HEK293 (cell line): ENCODE results near the gene TIMM13.

Source experiments
- TCF7L2 ChIP-seq: IDR thresholded peaks from 2 replicates; pipeline ENCODE4 v1.6.1; 2011; ENCODE audit warnings: low read depth, mild to moderate bottlenecking, inconsistent platforms, low read length, moderate library complexity, borderline replicate concordance
- ZFP41 ChIP-seq: fragments of 450-650 bp; formaldehyde crosslinking; IDR thresholded peaks from 2 replicates; pipeline ENCODE4 v1.5.1; 2016; ENCODE audit warnings: missing biosample characterization, missing genetic modification characterization, borderline replicate concordance
- ZNF121 ChIP-seq: fragments of 450-650 bp; formaldehyde crosslinking; IDR thresholded peaks from 2 replicates; pipeline ENCODE4 v1.5.1; 2016; ENCODE audit warnings: missing biosample characterization, missing genetic modification characterization
- ZNF133 ChIP-seq: fragments of 450-650 bp; formaldehyde crosslinking; IDR thresholded peaks from 2 replicates; pipeline ENCODE4 v1.5.1; 2016; ENCODE audit warnings: missing biosample characterization, missing genetic modification characterization
- ZNF174 ChIP-seq: fragments of 450-650 bp; formaldehyde crosslinking; IDR thresholded peaks from 2 replicates; pipeline ENCODE4 v1.5.0; 2017; ENCODE audit warnings: missing biosample characterization, mild to moderate bottlenecking, missing genetic modification characterization
- ZNF184 ChIP-seq: fragments of 450-650 bp; IDR thresholded peaks from 2 replicates; pipeline ENCODE4 v1.5.1; 2018; ENCODE audit warnings: missing biosample characterization, mild to moderate bottlenecking, missing genetic modification characterization
- ZNF24 ChIP-seq: fragments of 450-650 bp; formaldehyde crosslinking; IDR thresholded peaks from 2 replicates; pipeline ENCODE4 v1.5.1; 2016; ENCODE audit warnings: missing biosample characterization, missing genetic modification characterization
- ZNF274 ChIP-seq, 2 experiments: fragments of 200-500 bp in 1 of 2; fragments of 450-650 bp in 1 of 2; sonication (Bioruptor generic) in 1 of 2; formaldehyde crosslinking in 1 of 2; IDR thresholded peaks; 2 replicates each; pipeline versions ENCODE4 v1.5.1 to v1.6.1; 2014 to 2016; ENCODE audit warnings: borderline replicate concordance in 1 of 2, inconsistent platforms in 1 of 2, low read length in 1 of 2, missing biosample characterization in 1 of 2, missing genetic modification characterization in 1 of 2
- ZNF350 ChIP-seq: fragments of 450-650 bp; formaldehyde crosslinking; IDR thresholded peaks from 2 replicates; pipeline ENCODE4 v1.5.0; 2017; ENCODE audit warnings: missing biosample characterization, mild to moderate bottlenecking, missing genetic modification characterization
- ZNF514 ChIP-seq: fragments of 450-650 bp; formaldehyde crosslinking; IDR thresholded peaks from 2 replicates; pipeline ENCODE4 v1.5.1; 2016; ENCODE audit warnings: missing biosample characterization, missing genetic modification characterization
- ZNF660 ChIP-seq: fragments of 450-650 bp; IDR thresholded peaks from 2 replicates; pipeline ENCODE4 v1.5.1; 2018; ENCODE audit warnings: missing biosample characterization, mild to moderate bottlenecking, missing genetic modification characterization
- ZNF776 ChIP-seq: fragments of 450-650 bp; formaldehyde crosslinking; IDR thresholded peaks from 2 replicates; pipeline ENCODE4 v1.5.0; 2017; ENCODE audit warnings: missing biosample characterization, missing genetic modification characterization, borderline replicate concordance
- TF ChIP-seq, protein P1 (sequence below): fragments of 450-650 bp; formaldehyde crosslinking; IDR thresholded peaks from 2 replicates; pipeline ENCODE4 v1.5.1; 2016; ENCODE audit warnings: missing biosample characterization, missing genetic modification characterization
- TF ChIP-seq, protein P2 (sequence below): sonication (generic); formaldehyde crosslinking; IDR thresholded peaks from 2 replicates; pipeline ENCODE4 v1.8.1; 2022; ENCODE audit warnings: mild to moderate bottlenecking, moderate library complexity, missing genetic modification reagents

DNA sequence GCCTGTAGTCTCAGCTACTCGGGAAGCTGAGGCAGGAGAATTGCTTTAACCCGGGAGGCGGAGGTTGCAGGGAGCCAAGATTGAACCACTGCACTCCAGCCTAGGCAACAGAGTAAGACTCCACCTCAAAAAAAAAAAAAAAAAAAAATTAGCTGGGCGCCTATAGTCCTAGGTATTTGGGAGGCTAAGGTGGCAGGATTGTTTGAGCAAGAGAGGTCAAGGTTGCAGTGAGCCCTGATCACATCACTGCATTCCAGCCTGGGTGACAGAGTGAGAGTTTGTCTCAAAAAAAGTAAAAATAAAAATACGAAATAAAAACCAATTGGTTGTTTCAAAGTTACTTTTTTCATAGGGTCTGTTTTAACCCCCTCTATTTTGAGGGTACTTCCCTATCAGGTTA lies 30.7 kb upstream of the TIMM13 start:
- TF ChIP-seq, protein P1, sequence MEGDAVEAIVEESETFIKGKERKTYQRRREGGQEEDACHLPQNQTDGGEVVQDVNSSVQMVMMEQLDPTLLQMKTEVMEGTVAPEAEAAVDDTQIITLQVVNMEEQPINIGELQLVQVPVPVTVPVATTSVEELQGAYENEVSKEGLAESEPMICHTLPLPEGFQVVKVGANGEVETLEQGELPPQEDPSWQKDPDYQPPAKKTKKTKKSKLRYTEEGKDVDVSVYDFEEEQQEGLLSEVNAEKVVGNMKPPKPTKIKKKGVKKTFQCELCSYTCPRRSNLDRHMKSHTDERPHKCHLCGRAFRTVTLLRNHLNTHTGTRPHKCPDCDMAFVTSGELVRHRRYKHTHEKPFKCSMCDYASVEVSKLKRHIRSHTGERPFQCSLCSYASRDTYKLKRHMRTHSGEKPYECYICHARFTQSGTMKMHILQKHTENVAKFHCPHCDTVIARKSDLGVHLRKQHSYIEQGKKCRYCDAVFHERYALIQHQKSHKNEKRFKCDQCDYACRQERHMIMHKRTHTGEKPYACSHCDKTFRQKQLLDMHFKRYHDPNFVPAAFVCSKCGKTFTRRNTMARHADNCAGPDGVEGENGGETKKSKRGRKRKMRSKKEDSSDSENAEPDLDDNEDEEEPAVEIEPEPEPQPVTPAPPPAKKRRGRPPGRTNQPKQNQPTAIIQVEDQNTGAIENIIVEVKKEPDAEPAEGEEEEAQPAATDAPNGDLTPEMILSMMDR, result no peak
- no peak for TF ChIP-seq ZNF350 (tag by site-specific recombination)
- TF ChIP-seq ZNF121, result no peak; the same call in 1 of the 2 replicates
- no peak for TF ChIP-seq ZNF133 (tag by site-specific recombination)
- no peak for TF ChIP-seq ZNF660 (tag by site-specific recombination)
- TF ChIP-seq ZNF24 (tag by site-specific recombination), result no peak
- TF ChIP-seq ZNF776 (tag by site-specific recombination), result no peak
- no peak for TF ChIP-seq ZNF174 (tag by site-specific recombination)
- TF ChIP-seq ZNF184 (tag by site-specific recombination), result no peak
- TF ChIP-seq ZNF274 (IDR thresholded peaks at IDR 0.05; ENCODE audit: low read length), result no peak
- no peak for TF ChIP-seq ZNF274 (tag by site-specific recombination; IDR thresholded peaks at IDR 0.05; ENCODE audit: borderline replicate concordance)
- TF ChIP-seq, protein P2, sequence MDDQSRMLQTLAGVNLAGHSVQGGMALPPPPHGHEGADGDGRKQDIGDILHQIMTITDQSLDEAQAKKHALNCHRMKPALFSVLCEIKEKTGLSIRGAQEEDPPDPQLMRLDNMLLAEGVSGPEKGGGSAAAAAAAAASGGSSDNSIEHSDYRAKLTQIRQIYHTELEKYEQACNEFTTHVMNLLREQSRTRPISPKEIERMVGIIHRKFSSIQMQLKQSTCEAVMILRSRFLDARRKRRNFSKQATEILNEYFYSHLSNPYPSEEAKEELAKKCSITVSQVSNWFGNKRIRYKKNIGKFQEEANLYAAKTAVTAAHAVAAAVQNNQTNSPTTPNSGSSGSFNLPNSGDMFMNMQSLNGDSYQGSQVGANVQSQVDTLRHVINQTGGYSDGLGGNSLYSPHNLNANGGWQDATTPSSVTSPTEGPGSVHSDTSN (CRISPR knock-in tag), result no peak
- no peak for TF ChIP-seq ZFP41 (tag by site-specific recombination)
- no peak for TF ChIP-seq TCF7L2
- TF ChIP-seq ZNF514 (tag by site-specific recombination), result no peak
